Uterus (tissue), 4 donors: ENCODE data around the gene ARFGEF2. TPM values are rescaled to one million over a fixed set of nuclear protein-coding genes. Genes with fewer than 3 reads are reported as not detected.
"Not testable (repeated sequence)": the region's sequence is repeated elsewhere in the genome, so short reads cannot be mapped to it uniquely, and the experiment has no call there.

ENCODE experiments used
- DNase-seq, 2 donors: peaks; one replicate each; pipeline ENCODE4 v3.0.0-alpha.2; 2019 to 2020
- H3K27ac ChIP-seq, 2 donors: fragments of 200-600 bp; sonication (generic); 1 replicate in 1 of 2; 2 replicates in 1 of 2; pipeline ENCODE4 v1.5.1; 2016 to 2018
- H3K27me3 ChIP-seq, 2 donors: fragments of 200-600 bp; sonication (generic); one replicate each; pipeline ENCODE4 v1.5.1; 2018 to 2019; ENCODE audit warnings: control low read depth in 1 of 2
- H3K36me3 ChIP-seq, 2 donors: fragments of 200-600 bp; sonication (generic); one replicate each; pipeline ENCODE4 v1.5.1; 2019; ENCODE audit warnings: control low read depth in 1 of 2
- H3K4me1 ChIP-seq, 2 donors: fragments of 200-600 bp; sonication (generic); one replicate each; pipeline ENCODE4 v1.5.1; 2018 to 2019; ENCODE audit warnings: control low read depth in 1 of 2
- H3K4me3 ChIP-seq, 2 donors: fragments of 200-600 bp; sonication (generic); 1 replicate in 1 of 2; 2 replicates in 1 of 2; pipeline ENCODE4 v1.5.1; 2018 to 2019; ENCODE audit warnings: mild to moderate bottlenecking in 1 of 2
- H3K9me3 ChIP-seq, 2 donors: fragments of 200-600 bp; sonication (generic); one replicate each; pipeline ENCODE4 v1.5.1; 2019; ENCODE audit warnings: control low read depth in 1 of 2
- POLR2A ChIP-seq, 2 donors: fragments of 450-650 bp; IDR thresholded peaks; one replicate each; pipeline ENCODE4 v1.6.1; 2016; ENCODE audit warnings: antibody characterized with exemption in 2 of 2, mild to moderate bottlenecking in 1 of 2, moderate library complexity in 1 of 2
- intact Hi-C: fragments of 100-400 bp; cut with DNase I; formaldehyde crosslinking; loops from one replicate; pipeline ENCODE4 v1.15.1; 2023; ENCODE audit warnings: low total_unique reads
- small RNA-seq: library from RNA; depleted of rRNA; stranded (forward); fragments of <200 nt; gene quantifications from one replicate; pipeline ENCODE3, GENCODE V24; 2016
- total RNA-seq, 4 donors: library from RNA; depleted of rRNA in 3 of 4; stranded (reverse); fragments of >200 nt in 3 of 4; gene quantifications; one replicate each; pipeline versions ENCODE4 v1.1.0 to v1.2.4, GENCODE V29; 2014 to 2023
- TF ChIP-seq, protein P1 (sequence below), 4 experiments: fragments of 200-600 bp in 2 of 4; fragments of 450-650 bp in 2 of 4; sonication (generic) in 2 of 4; IDR thresholded peaks; one replicate each; pipeline ENCODE4 v1.5.1; 2016 to 2019; ENCODE audit warnings: antibody characterized with exemption in 4 of 4, mild to moderate bottlenecking in 2 of 4, moderate library complexity in 1 of 4
- donor health status: DM: yes; HTN: yes; CAD: no.

ARFGEF2 gene
- total RNA-seq, 4 donors from 2014 or later, result 22.0 to 33.7 (median 27.0) TPM

DNA sequence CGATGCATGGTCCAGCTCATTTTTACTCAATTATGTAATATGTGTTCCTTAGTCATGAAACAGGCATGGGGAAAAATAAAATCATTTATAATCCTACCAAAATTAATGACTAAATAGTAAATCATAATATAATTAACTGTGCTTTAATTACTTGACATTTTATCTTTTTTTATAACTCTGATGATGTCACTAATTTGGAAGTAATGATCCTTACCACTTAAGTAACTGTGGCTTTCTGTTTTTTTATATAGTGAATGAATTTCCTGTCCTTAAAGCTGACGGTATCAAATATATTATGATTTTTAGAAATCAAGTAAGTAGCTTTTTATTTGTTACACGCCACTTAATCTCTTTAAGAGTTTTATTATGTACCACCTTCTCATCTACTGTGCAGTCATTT, 156.8 kb downstream of the ARFGEF2 start:
- Histone ChIP-seq H3K4me1 (no peaks in the 10 kb centered on the region), H3K27me3 (no peaks in the 10 kb centered on the region), H3K9me3 (no peaks in the 10 kb centered on the region), H3K4me3 (no peak overlapping the region), H3K27ac (no peak overlapping the region), H3K36me3 (no peaks in the 10 kb centered on the region)
- DNase-seq, result no peak
- intact Hi-C loops, result no loop called here
- TF ChIP-seq, protein P1, sequence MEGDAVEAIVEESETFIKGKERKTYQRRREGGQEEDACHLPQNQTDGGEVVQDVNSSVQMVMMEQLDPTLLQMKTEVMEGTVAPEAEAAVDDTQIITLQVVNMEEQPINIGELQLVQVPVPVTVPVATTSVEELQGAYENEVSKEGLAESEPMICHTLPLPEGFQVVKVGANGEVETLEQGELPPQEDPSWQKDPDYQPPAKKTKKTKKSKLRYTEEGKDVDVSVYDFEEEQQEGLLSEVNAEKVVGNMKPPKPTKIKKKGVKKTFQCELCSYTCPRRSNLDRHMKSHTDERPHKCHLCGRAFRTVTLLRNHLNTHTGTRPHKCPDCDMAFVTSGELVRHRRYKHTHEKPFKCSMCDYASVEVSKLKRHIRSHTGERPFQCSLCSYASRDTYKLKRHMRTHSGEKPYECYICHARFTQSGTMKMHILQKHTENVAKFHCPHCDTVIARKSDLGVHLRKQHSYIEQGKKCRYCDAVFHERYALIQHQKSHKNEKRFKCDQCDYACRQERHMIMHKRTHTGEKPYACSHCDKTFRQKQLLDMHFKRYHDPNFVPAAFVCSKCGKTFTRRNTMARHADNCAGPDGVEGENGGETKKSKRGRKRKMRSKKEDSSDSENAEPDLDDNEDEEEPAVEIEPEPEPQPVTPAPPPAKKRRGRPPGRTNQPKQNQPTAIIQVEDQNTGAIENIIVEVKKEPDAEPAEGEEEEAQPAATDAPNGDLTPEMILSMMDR (IDR thresholded peaks at IDR 0.05), result no peak
- no peak for TF ChIP-seq POLR2A (IDR thresholded peaks at IDR 0.05)

DNA sequence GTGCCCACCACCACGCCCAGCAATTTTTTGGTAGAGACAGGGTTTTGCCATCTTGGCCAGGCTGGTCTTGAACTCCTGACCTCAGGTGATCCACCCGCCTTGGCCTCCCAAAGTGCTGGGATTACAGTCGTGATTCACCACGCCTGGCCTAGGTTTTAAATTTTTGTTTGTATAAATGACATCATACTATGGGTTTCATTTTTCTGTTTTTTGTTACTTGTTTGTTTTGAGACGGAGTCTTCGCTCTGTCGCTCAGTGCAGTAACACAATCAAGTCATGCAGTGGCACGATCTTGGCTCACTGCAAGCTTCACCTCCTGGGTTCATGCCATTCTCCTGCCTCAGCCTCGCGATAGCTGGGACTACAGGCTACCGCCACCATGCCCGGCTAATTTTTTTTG, 160.8 kb downstream of the ARFGEF2 start:
- intact Hi-C loops, result not testable (repeated sequence)

More for the DNA sequence above, 160.8 kb downstream of the ARFGEF2 start:
- H3K27me3 ChIP-seq, H3K27ac ChIP-seq, H3K9me3 ChIP-seq, DNase-seq, H3K4me1 ChIP-seq, H3K4me3 ChIP-seq, H3K36me3 ChIP-seq: not testable (repeated sequence)

Small RNA genes within 50 kb of the gene (small RNA-seq; reads per million reads assigned to genes)
- gene SNAP23P1, result not detected

Other genes starting within 250 kb of the ARFGEF2 start
- gene PREX1, start 93.7 kb upstream of the ARFGEF2 start, total RNA-seq, result 10 to 100 TPM in 2 of 4 donors, 1 to 10 TPM in 2; 3.6 to 19.7 (median 11.3) TPM
- gene CSE1L, start 124.6 kb downstream of the ARFGEF2 start, total RNA-seq, result 100 to 1,000 TPM in 1 of 4 donors, 10 to 100 TPM in 3; 49.2 to 104 (median 57.6) TPM